ENCODE measurements around the gene POU6F2. TPM values are rescaled to one million over a fixed set of nuclear protein-coding genes. Genes with fewer than 3 reads are reported as not detected.

POU6F2 gene
- total and polyA plus RNA-seq, 7 donors: 0.01 TPM; not detected in 6

DNA sequence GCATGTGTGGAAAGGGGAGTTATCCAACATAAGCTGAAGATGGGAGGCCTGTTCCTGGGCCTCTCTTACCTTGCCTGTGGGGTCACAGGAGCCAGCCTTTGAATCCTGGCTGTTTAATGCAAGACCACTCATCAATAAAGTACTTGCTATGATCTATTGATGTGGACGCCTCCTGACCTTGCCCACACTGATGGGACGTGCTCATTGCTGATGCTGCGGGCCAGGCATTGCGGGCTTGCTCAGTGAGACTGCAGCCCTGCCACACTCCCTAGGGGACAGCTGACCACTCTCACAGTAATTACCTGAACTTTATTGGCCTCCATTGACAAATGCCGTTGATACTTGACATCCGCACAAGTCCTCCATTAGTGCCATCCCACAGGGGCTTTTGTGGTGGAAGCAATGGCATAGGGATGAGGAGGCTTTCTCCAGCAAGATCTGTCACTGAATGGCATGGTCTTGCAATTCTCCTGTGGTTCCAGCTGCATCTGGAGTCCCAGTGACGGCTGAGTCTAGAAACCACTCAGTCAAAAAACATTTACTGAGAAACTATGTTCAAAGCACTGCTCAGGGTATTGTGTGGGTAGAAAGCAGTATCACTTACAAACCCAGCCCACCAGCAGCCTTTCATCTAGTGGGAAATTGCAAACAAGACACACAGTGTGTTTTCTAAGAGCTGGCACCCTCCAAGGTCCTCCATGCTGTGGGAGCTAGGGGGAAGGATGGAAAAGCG lies 453.4 kb downstream of the POU6F2 start:
- Histone ChIP-seq H3K4me1 (no peaks in the 10 kb centered on the region), H3K9me3 (no peaks in the 10 kb centered on the region), H3K4me3 (no peak overlapping the region), H3K27me3 (ENCODE audit: insufficient read depth in 3 of 3, low read length in 2 of 3) (no peaks in the 10 kb centered on the region), H3K27ac (no peak overlapping the region), H3K36me3 (ENCODE audit: insufficient read depth in 1 of 2, low read depth in 1 of 2) (no peaks in the 10 kb centered on the region)
- DNase-seq: no peak
- intact Hi-C loops (cut with DNase I): no loop called here
- 83 to 86% (median 85%) methylated on average over 8 of the region's 8 CpGs for WGBS, 3 donors
- ATAC-seq: no peak
- no peak for TF ChIP-seq CTCF (IDR thresholded peaks at IDR 0.05)

DNA sequence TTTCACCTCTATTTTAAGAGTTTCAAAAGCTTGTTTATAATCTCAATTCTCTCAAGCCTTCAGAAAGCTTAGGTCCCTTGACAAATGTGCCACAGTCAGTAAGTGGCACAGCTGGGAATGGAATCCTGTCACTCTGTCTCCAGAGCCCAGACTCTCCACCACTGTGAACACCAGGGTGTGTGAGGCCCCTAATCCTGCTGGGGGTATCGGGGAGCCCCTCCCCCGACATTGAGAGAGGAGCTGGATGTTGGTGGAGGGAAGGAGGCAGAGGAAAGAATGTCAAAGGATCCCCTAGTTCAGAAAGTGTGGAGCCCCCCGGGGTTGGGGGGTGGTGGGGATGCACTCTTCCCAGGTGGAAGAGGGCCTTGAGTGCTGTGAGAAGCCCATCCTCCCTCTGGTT lies 454.7 kb downstream of the POU6F2 start:
- DNase-seq: no peak
- H3K4me1 ChIP-seq: no peaks in the 10 kb centered on the region
- ATAC-seq: no peak
- H3K9me3 ChIP-seq: no peaks in the 10 kb centered on the region
- H3K36me3 ChIP-seq (ENCODE audit: insufficient read depth in 1 of 2, low read depth in 1 of 2): no peaks in the 10 kb centered on the region
- no peak overlapping the region for H3K4me3 ChIP-seq
- 58 to 63% (median 60%) methylated on average over 3 of the region's 3 CpGs for WGBS, 3 donors
- no peaks in the 10 kb centered on the region for H3K27me3 ChIP-seq (ENCODE audit: insufficient read depth in 3 of 3, low read length in 2 of 3)
- no peak overlapping the region for H3K27ac ChIP-seq
- intact Hi-C loops (cut with DNase I): no loop called here
- TF ChIP-seq CTCF (IDR thresholded peaks at IDR 0.05): no peak

DNA sequence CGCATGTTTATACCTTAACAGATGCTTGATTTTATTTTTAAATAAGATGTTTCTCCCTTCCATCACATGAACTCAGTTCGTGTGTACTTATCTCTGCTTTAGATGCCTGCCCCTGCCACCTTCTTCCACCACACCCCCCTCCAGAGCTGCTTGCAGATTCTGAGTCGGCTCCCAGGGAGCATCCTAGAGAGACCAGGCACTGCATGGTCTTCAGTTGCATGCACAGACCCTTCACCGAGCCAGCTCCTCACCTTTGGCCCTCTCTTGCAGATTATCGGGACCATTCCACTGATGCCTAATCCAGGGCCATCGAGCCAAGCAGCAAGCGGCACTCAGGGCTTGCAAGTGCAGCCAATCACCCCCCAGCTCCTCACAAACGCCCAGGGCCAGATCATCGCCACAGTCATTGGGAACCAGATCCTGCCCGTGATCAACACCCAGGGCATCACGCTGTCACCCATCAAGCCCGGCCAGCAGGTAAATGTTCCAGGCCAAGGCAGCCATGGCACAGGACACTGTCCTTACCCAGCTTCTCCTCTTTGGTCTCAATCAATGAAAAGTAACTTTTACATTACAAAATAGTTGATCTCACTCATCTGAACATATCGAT lies 455.2 kb downstream of the POU6F2 start:
- WGBS, 3 donors: 84 to 87% (median 87%) methylated on average over 13 of the region's 13 CpGs
- Histone ChIP-seq H3K27ac (no peak overlapping the region), H3K36me3 (ENCODE audit: insufficient read depth in 1 of 2, low read depth in 1 of 2) (no peaks in the 10 kb centered on the region), H3K9me3 (no peaks in the 10 kb centered on the region), H3K4me1 (no peaks in the 10 kb centered on the region), H3K4me3 (no peak overlapping the region), H3K27me3 (ENCODE audit: insufficient read depth in 3 of 3, low read length in 2 of 3) (no peaks in the 10 kb centered on the region)
- DNase-seq (no peak), ATAC-seq (no peak)
- no peak for TF ChIP-seq CTCF (IDR thresholded peaks at IDR 0.05)
- intact Hi-C loops (cut with DNase I): no loop called here

DNA sequence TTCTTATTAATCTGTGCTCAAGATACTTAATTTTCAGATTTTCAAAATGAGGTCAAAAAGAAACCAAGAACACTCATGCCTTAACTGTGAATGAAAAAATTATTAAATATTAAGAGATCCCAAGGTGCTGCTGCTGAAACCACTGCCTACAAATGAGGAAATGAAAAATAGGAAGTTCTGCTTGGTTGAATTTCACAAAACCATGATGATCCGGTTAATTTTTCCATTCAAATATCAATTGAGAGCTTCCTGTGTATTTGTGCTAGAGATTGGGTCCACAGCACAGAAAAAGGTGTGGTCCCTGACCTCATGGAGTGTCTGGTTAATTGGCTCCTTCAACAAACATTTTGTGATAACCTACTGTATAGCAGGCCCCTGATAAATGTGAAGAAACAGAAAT lies 455.8 kb downstream of the POU6F2 start:
- H3K4me1 ChIP-seq: no peaks in the 10 kb centered on the region
- WGBS, 3 donors: 63 to 72% (median 71%) methylated on average over 1 of the region's 1 CpG
- H3K27me3 ChIP-seq (ENCODE audit: insufficient read depth in 3 of 3, low read length in 2 of 3): no peaks in the 10 kb centered on the region
- H3K27ac ChIP-seq: no peak overlapping the region
- intact Hi-C loops (cut with DNase I): no loop called here
- no peak for DNase-seq
- no peak overlapping the region for H3K4me3 ChIP-seq
- no peaks in the 10 kb centered on the region for H3K9me3 ChIP-seq
- no peaks in the 10 kb centered on the region for H3K36me3 ChIP-seq (ENCODE audit: insufficient read depth in 1 of 2, low read depth in 1 of 2)
- ATAC-seq: no peak
- no peak for TF ChIP-seq CTCF (IDR thresholded peaks at IDR 0.05)

Measured in psoas muscle (tissue), 8 donors.